ENCODE results near the gene MMUT. TPM values are rescaled to one million over a fixed set of nuclear protein-coding genes. Genes with fewer than 3 reads are reported as not detected.

MMUT gene
- total RNA-seq, 1 experiment from 2014 or later: 12.4 TPM

DNA sequence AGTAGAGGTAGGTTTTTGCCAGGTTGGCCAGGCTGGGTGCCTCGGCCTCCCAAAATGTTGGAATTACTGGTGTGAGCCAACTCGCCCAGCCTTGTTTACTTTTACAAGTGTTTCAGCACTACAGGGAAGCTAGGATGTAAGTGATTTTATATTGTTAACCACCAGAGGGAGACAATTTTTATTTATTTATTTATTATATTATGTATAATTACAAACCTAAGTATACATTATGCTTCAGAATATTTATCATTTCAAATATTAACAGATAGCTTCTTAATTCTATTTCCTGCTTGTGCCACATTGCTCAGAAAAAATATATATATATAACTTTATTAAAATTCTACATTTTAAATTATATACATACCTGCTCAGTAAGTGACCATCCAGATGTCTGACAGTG, 9.8 kb downstream of the MMUT start:
- DNase-seq (ENCODE audit: low read depth, low spot score) (no peak), ATAC-seq (no peak; the same call in 1 of the 2 replicates)
- no peaks in the 10 kb centered on the region for H3K27me3 ChIP-seq (ENCODE audit: insufficient read depth, low read length)

DNA sequence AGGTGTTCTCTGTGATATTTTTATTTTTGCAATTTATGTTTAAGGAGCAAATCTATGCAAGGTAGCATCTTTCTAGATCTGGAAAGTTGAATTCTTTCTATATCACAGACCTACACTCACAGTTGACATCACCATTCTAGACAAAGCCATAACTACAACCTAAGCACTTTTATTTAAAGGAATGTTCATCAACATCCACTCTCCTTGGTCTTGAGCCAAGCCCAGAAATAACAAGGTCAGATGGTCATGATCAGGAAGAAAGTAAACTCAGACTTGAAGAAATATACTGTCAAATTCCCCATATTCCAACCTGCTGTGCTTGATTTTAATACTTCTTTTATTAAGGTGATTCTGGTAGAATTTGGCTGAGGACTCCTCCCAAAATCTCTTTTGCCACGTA, 32.2 kb downstream of the MMUT start:
- BruUV-seq (replicated peaks): no TSS peak
- no peak for TF ChIP-seq ATF3 (IDR thresholded peaks at IDR 0.05)
- no peak for TF ChIP-seq JUND (IDR thresholded peaks at IDR 0.05)
- no peak for TF ChIP-seq EGR1 (IDR thresholded peaks at IDR 0.05; ENCODE audit: low read depth)
- TF ChIP-seq CBX3 (IDR thresholded peaks at IDR 0.05; ENCODE audit: low read depth): no peak
- TF ChIP-seq POLR2AphosphoS5 (IDR thresholded peaks at IDR 0.05; ENCODE audit: low read depth, low read length): no peak
- TF ChIP-seq, protein P1, sequence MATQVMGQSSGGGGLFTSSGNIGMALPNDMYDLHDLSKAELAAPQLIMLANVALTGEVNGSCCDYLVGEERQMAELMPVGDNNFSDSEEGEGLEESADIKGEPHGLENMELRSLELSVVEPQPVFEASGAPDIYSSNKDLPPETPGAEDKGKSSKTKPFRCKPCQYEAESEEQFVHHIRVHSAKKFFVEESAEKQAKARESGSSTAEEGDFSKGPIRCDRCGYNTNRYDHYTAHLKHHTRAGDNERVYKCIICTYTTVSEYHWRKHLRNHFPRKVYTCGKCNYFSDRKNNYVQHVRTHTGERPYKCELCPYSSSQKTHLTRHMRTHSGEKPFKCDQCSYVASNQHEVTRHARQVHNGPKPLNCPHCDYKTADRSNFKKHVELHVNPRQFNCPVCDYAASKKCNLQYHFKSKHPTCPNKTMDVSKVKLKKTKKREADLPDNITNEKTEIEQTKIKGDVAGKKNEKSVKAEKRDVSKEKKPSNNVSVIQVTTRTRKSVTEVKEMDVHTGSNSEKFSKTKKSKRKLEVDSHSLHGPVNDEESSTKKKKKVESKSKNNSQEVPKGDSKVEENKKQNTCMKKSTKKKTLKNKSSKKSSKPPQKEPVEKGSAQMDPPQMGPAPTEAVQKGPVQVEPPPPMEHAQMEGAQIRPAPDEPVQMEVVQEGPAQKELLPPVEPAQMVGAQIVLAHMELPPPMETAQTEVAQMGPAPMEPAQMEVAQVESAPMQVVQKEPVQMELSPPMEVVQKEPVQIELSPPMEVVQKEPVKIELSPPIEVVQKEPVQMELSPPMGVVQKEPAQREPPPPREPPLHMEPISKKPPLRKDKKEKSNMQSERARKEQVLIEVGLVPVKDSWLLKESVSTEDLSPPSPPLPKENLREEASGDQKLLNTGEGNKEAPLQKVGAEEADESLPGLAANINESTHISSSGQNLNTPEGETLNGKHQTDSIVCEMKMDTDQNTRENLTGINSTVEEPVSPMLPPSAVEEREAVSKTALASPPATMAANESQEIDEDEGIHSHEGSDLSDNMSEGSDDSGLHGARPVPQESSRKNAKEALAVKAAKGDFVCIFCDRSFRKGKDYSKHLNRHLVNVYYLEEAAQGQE (IDR thresholded peaks at IDR 0.05; ENCODE audit: low read depth): no peak
- TF ChIP-seq SP1 (IDR thresholded peaks at IDR 0.05; ENCODE audit: low read depth): no peak
- TF ChIP-seq POLR2A (IDR thresholded peaks at IDR 0.05; ENCODE audit: borderline replicate concordance, extremely low read depth, insufficient read depth, insufficient read length): no peak
- TF ChIP-seq EZH2 (IDR thresholded peaks at IDR 0.05): no peak
- TF ChIP-seq FOSL1 (IDR thresholded peaks at IDR 0.05; ENCODE audit: low read depth): no peak
- TF ChIP-seq RAD21 (IDR thresholded peaks at IDR 0.05; ENCODE audit: low read depth): no peak

More for the DNA sequence above, 9.8 kb downstream of the MMUT start:
- Histone ChIP-seq H3K9me3 (ENCODE audit: control insufficient read depth in 1 of 2, insufficient read depth in 1 of 2, low read depth in 1 of 2, low read length in 2 of 2) (no peaks in the 10 kb centered on the region), H3K4me1 (ENCODE audit: control insufficient read depth in 1 of 2, insufficient read depth in 2 of 2, low read length in 2 of 2) (no peaks in the 10 kb centered on the region), H3K4me3 (replicated peaks in 1 of 2; ENCODE audit: low read depth in 1 of 2, low read length in 2 of 2) (no peak overlapping the region), H3K4me2 (ENCODE audit: low read length) (no peak overlapping the region), H2AFZ (ENCODE audit: low read depth, low read length, poor library complexity, severe bottlenecking) (no peak overlapping the region), H3K79me2 (ENCODE audit: insufficient read depth, low read length) (no peaks in the 10 kb centered on the region), H3K27ac (ENCODE audit: low read depth, low read length) (no peak overlapping the region), H3K9me2 (ENCODE audit: insufficient read depth) (no peaks in the 10 kb centered on the region), H3K36me3 (ENCODE audit: control insufficient read depth in 1 of 2, insufficient read depth in 2 of 2, low read length in 2 of 2) (0 out of 4 replicates have a peak, but pooled peaks cover 0 to 2% of the 10 kb centered on the region in 2 experiments), H4K20me1 (ENCODE audit: insufficient read depth) (no peaks in the 10 kb centered on the region), H3K9ac (ENCODE audit: low read length) (no peak overlapping the region)
- TF ChIP-seq YY1 (IDR thresholded peaks at IDR 0.05; ENCODE audit: extremely low read depth, insufficient replicate concordance, low read depth, low read length): no peak
- peak; percentile 6 to 14 (median 14); a peak in 2 of 6 replicates for TF ChIP-seq CTCF (IDR thresholded peaks at IDR 0.05 in 2 of 3, conservative IDR thresholded peaks at IDR 0.05 in 1 of 3; ENCODE audit: borderline replicate concordance in 1 of 3, insufficient read depth in 1 of 3, low read depth in 2 of 3, low read length in 2 of 3)
- RAD21 ChIA-PET (ENCODE audit: low non-redundant PET in 1 of 2, low total read pairs in 2 of 2, uncharacterized antibody in 2 of 2, unreplicated experiment in 2 of 2): interaction anchor here in 1 of 2 experiments (0.8 to 1.0 kb wide), 2 partner anchors 154 to 396 kb away, joined by 3 read pairs; no protein-coding TSS in a partner anchor
- POLR2A ChIA-PET: no interaction called here
- no TSS peak for BruUV-seq (replicated peaks)
- CTCF ChIA-PET: interaction anchor here (0.7 to 2.4 kb wide), 6 partner anchors 16 to 396 kb away, joined by 3 to 10 read pairs (median 4); no protein-coding TSS in a partner anchor
- intact Hi-C loops (cut with micrococcal nuclease): loop anchor here (1.0 kb wide), 2 partner anchors 154 to 396 kb away; no protein-coding TSS in a partner anchor

More for the DNA sequence above, 32.2 kb downstream of the MMUT start:
- Histone ChIP-seq H3K4me1 (ENCODE audit: control insufficient read depth in 1 of 2, insufficient read depth in 2 of 2, low read length in 2 of 2) (no peaks in the 10 kb centered on the region), H3K79me2 (ENCODE audit: insufficient read depth, low read length) (no peaks in the 10 kb centered on the region), H3K4me2 (ENCODE audit: low read length) (no peak overlapping the region), H3K27me3 (ENCODE audit: insufficient read depth, low read length) (no peaks in the 10 kb centered on the region), H3K36me3 (ENCODE audit: control insufficient read depth in 1 of 2, insufficient read depth in 2 of 2, low read length in 2 of 2) (no peaks in the 10 kb centered on the region), H4K20me1 (ENCODE audit: insufficient read depth) (no peaks in the 10 kb centered on the region), H3K4me3 (replicated peaks in 1 of 2; ENCODE audit: low read depth in 1 of 2, low read length in 2 of 2) (no peak overlapping the region), H3K9me2 (ENCODE audit: insufficient read depth) (no peaks in the 10 kb centered on the region), H2AFZ (ENCODE audit: low read depth, low read length, poor library complexity, severe bottlenecking) (no peak overlapping the region), H3K9me3 (ENCODE audit: control insufficient read depth in 1 of 2, insufficient read depth in 1 of 2, low read depth in 1 of 2, low read length in 2 of 2) (no peaks in the 10 kb centered on the region), H3K9ac (ENCODE audit: low read length) (no peak overlapping the region), H3K27ac (ENCODE audit: low read depth, low read length) (no peak overlapping the region)
- ChIA-PET CTCF (no interaction called here), RAD21 (ENCODE audit: low non-redundant PET in 1 of 2, low total read pairs in 2 of 2, uncharacterized antibody in 2 of 2, unreplicated experiment in 2 of 2) (no interaction called here), POLR2A (no interaction called here)
- DNase-seq (ENCODE audit: low read depth, low spot score) (no peak), ATAC-seq (no peak)
- intact Hi-C loops (cut with micrococcal nuclease): no loop called here

Measured in HCT116 (cell line).